ENCODE data around the gene ZSCAN10.
A peak's percentile ranks its signal among the peaks of the same experiment; 100 is the strongest.

Gene ZSCAN10

GRCh38 chr16:3118204-3118790 lies 19.2 kb upstream of the ZSCAN10 start:
- Histone ChIP-seq H3K36me3 (ENCODE audit: insufficient read depth, low read length) (no peaks in the 10 kb centered on the region; the same call in 1 of the 2 replicates), H3K9ac (ENCODE audit: insufficient read length) (no peak overlapping the region), H3K9me3 (ENCODE audit: low read depth, low read length) (no peaks in the 10 kb centered on the region), H3K4me3 (no peak overlapping the region), H3K27ac (no peak overlapping the region)
- DNase-seq (ENCODE audit: low read depth, low spot score), result no peak
- TF ChIP-seq EZH2 (IDR thresholded peaks at IDR 0.05) (no peak), FOXP2 (optimal IDR thresholded peaks at IDR 0.05; ENCODE audit: control extremely low read depth, extremely low read length, insufficient read depth) (no peak), POLR2AphosphoS5 (IDR thresholded peaks at IDR 0.05; ENCODE audit: borderline replicate concordance, low read depth, low read length) (no peak)

- no peak overlapping the region for H3K27ac ChIP-seq
- H3K4me3 ChIP-seq, result no peak overlapping the region
- no peaks in the 10 kb centered on the region for H3K9me3 ChIP-seq (ENCODE audit: low read depth, low read length)
- TF ChIP-seq FOXP2 (optimal IDR thresholded peaks at IDR 0.05; ENCODE audit: control extremely low read depth, extremely low read length, insufficient read depth) (no peak), EZH2 (IDR thresholded peaks at IDR 0.05) (no peak), POLR2AphosphoS5 (IDR thresholded peaks at IDR 0.05; ENCODE audit: borderline replicate concordance, low read depth, low read length) (no peak)
- no peak overlapping the region for H3K9ac ChIP-seq (ENCODE audit: insufficient read length)
- no peak for DNase-seq (ENCODE audit: low read depth, low spot score)
- no peaks in the 10 kb centered on the region; the same call in 1 of the 2 replicates for H3K36me3 ChIP-seq (ENCODE audit: insufficient read depth, low read length)
Observed at GRCh38 chr16:3115561-3115960, 16.5 kb upstream of the ZSCAN10 start.

- no peak for TF ChIP-seq FOXP2 (optimal IDR thresholded peaks at IDR 0.05; ENCODE audit: control extremely low read depth, extremely low read length, insufficient read depth)
- H3K9me3 ChIP-seq (ENCODE audit: low read depth, low read length), result no peaks in the 10 kb centered on the region
- H3K36me3 ChIP-seq (ENCODE audit: insufficient read depth, low read length), result no peaks in the 10 kb centered on the region; the same call in 1 of the 2 replicates
- no peak for DNase-seq (ENCODE audit: low read depth, low spot score)
- H3K4me3 ChIP-seq, result no peak overlapping the region
- no peak overlapping the region for H3K27ac ChIP-seq
- H3K9ac ChIP-seq (ENCODE audit: insufficient read length), result no peak overlapping the region
Observed at GRCh38 chr16:3115003-3115402, 15.9 kb upstream of the ZSCAN10 start.

- Histone ChIP-seq H3K9me3 (ENCODE audit: low read depth, low read length) (no peaks in the 10 kb centered on the region), H3K4me3 (peak overlapping the region; percentile 92), H3K9ac (ENCODE audit: insufficient read length) (peak overlapping the region; percentile 89), H3K36me3 (ENCODE audit: insufficient read depth, low read length) (no peaks in the 10 kb centered on the region; the same call in 1 of the 2 replicates), H3K27ac (no peak overlapping the region)
- no peak for TF ChIP-seq POLR2AphosphoS5 (IDR thresholded peaks at IDR 0.05; ENCODE audit: borderline replicate concordance, low read depth, low read length)
- no peak for DNase-seq (ENCODE audit: low read depth, low spot score)
Observed at GRCh38 chr16:3113765-3114479, 14.8 kb upstream of the ZSCAN10 start.

- Histone ChIP-seq H3K9ac (ENCODE audit: insufficient read length) (peak overlapping the region; percentile 89), H3K27ac (no peak overlapping the region), H3K4me3 (peak overlapping the region; percentile 92), H3K36me3 (ENCODE audit: insufficient read depth, low read length) (no peaks in the 10 kb centered on the region; the same call in 1 of the 2 replicates), H3K9me3 (ENCODE audit: low read depth, low read length) (no peaks in the 10 kb centered on the region)
- TF ChIP-seq POLR2AphosphoS5 (IDR thresholded peaks at IDR 0.05; ENCODE audit: borderline replicate concordance, low read depth, low read length) (no peak), FOXP2 (optimal IDR thresholded peaks at IDR 0.05; ENCODE audit: control extremely low read depth, extremely low read length, insufficient read depth) (no peak), EZH2 (IDR thresholded peaks at IDR 0.05) (no peak)
- DNase-seq (ENCODE audit: low read depth, low spot score), result no peak
Observed at GRCh38 chr16:3112881-3113574, 13.9 kb upstream of the ZSCAN10 start.

GRCh38 chr16:3112058-3112880 lies 13.2 kb upstream of the ZSCAN10 start, which contains the start of gene ZNF205:
TSS of gene ZNF205 (plus strand) at chr16:3112586. CDS start at chr16:3113431, 845 bp downstream.
- no peak for DNase-seq (ENCODE audit: low read depth, low spot score)
- no peak for TF ChIP-seq FOXP2 (optimal IDR thresholded peaks at IDR 0.05; ENCODE audit: control extremely low read depth, extremely low read length, insufficient read depth)
- TF ChIP-seq POLR2AphosphoS5 (IDR thresholded peaks at IDR 0.05; ENCODE audit: borderline replicate concordance, low read depth, low read length), result peak; percentile 82
- H3K9me3 ChIP-seq (ENCODE audit: low read depth, low read length), result no peaks in the 10 kb centered on the region
- H3K9ac ChIP-seq (ENCODE audit: insufficient read length), result peak within 1 kb of the TSS; percentile 89
- no peak within 1 kb of the TSS for H3K27ac ChIP-seq
- peak within 1 kb of the TSS; percentile 92 for H3K4me3 ChIP-seq
- H3K36me3 ChIP-seq (ENCODE audit: insufficient read depth, low read length), result no peaks in the 10 kb centered on the region; the same call in 1 of the 2 replicates

- peak; percentile 87 for TF ChIP-seq POLR2AphosphoS5 (IDR thresholded peaks at IDR 0.05; ENCODE audit: borderline replicate concordance, low read depth, low read length)
- TF ChIP-seq FOXP2 (optimal IDR thresholded peaks at IDR 0.05; ENCODE audit: control extremely low read depth, extremely low read length, insufficient read depth), result no peak
Observed at GRCh38 chr16:3106205-3106928, 7.3 kb upstream of the ZSCAN10 start.

More at GRCh38 chr16:3106205-3106928, 7.3 kb upstream of the ZSCAN10 start:
- no peak for DNase-seq (ENCODE audit: low read depth, low spot score)
- H3K4me3 ChIP-seq, result peak overlapping the region; percentile 96
- H3K36me3 ChIP-seq (ENCODE audit: insufficient read depth, low read length), result no peaks in the 10 kb centered on the region
- H3K9ac ChIP-seq (ENCODE audit: insufficient read length), result peak overlapping the region; percentile 96
- H3K27ac ChIP-seq, result peak overlapping the region; percentile 68; the same call in 1 of the 2 replicates
- no peaks in the 10 kb centered on the region for H3K9me3 ChIP-seq (ENCODE audit: low read depth, low read length)

Data from SK-N-MC (cell line).